A549 (cell line): ENCODE results near the gene KIF5C. TPM values are rescaled to one million over a fixed set of nuclear protein-coding genes. Genes with fewer than 3 reads are reported as not detected.

ENCODE experiments used
- ATAC-seq, 2 experiments: fragments of 200-7000 bp in 1 of 2; fragments of >200 bp in 1 of 2; cut with Nextera tagmentation in 1 of 2; cut with Tn5 transposase in 1 of 2; 3 replicates each; pipeline versions ENCODE4 v1.8.0 to v1.9.1; 2018 to 2020; ENCODE audit warnings: mild to moderate bottlenecking in 1 of 2, moderate library complexity in 1 of 2
- CTCF ChIA-PET: fragments of 300-600 bp; sonication (Branson Sonifier 250); formaldehyde crosslinking; extraction: SDS; loops from one replicate; lab custom pipeline; 2021; ENCODE audit warnings: antibody characterized with exemption, inconsistent platforms; lab: Yijun Ruan, JAX
- POLR2A ChIA-PET: fragments of 350-600 bp; formaldehyde crosslinking; extraction: SDS; loops from one replicate; lab custom pipeline; 2021; ENCODE audit warnings: antibody characterized with exemption, inconsistent platforms; lab: Yijun Ruan, JAX
- DNase-seq, 2 experiments: peaks; one replicate each; pipeline versions ENCODE4 v3.0.0 to v3.0.0-alpha.2; 2011 to 2016; ENCODE audit warnings: low read depth in 1 of 2, low spot score in 1 of 2
- FAIRE-seq: peaks from 2 replicates; lab custom pipeline; 2011; peaks lifted over from hg19 to GRCh38; lab: Jason Lieb, UNC
- H3K27ac ChIP-seq, 2 experiments: fragments of >200 bp; sonication (Bioruptor Twin); formaldehyde crosslinking; 3 replicates each; pipeline ENCODE4 v1.5.1; 2016 to 2017
- H3K4me1 ChIP-seq: fragments of >200 bp; sonication (Bioruptor Twin); formaldehyde crosslinking; 3 replicates; pipeline ENCODE4 v1.6.1; 2016
- H3K4me2 ChIP-seq: fragments of >200 bp; sonication (Bioruptor Twin); formaldehyde crosslinking; 3 replicates; pipeline ENCODE4 v1.6.1; 2016
- H3K4me3 ChIP-seq: fragments of >200 bp; sonication (Bioruptor Twin); formaldehyde crosslinking; 3 replicates; pipeline ENCODE4 v1.5.1; 2016
- H3K9me3 ChIP-seq: fragments of >200 bp; sonication (Bioruptor Twin); formaldehyde crosslinking; 3 replicates; pipeline ENCODE4 v1.6.1; 2016
- BCL3 ChIP-seq: fragments of >200 bp; sonication (Bioruptor Twin); formaldehyde crosslinking; IDR thresholded peaks from 3 replicates; pipeline ENCODE4 v1.6.1; 2016
- E2F6 ChIP-seq: IDR thresholded peaks from 2 replicates; pipeline ENCODE4 v1.6.1; 2012; ENCODE audit warnings: low read depth, borderline replicate concordance
- EHF ChIP-seq: fragments of 250-450 bp; sonication (Bioruptor Pico); IDR thresholded peaks from 2 replicates; pipeline ENCODE4 v1.5.0; 2020; ENCODE audit warnings: mild to moderate bottlenecking
- ESRRA ChIP-seq: fragments of 150-350 bp; IDR thresholded peaks from 2 replicates; pipeline ENCODE4 v1.6.1; 2014; ENCODE audit warnings: mild to moderate bottlenecking, low read length, borderline replicate concordance
- FOXS1 ChIP-seq: fragments of 250-450 bp; sonication (Bioruptor Pico); IDR thresholded peaks from 2 replicates; pipeline ENCODE4 v1.5.0; 2020; ENCODE audit warnings: mild to moderate bottlenecking, moderate library complexity
- HDAC2 ChIP-seq: fragments of 200-600 bp; sonication (generic); IDR thresholded peaks from 2 replicates; pipeline ENCODE4 v1.6.1; 2016
- HES2 ChIP-seq: fragments of >200 bp; sonication (Bioruptor Twin); formaldehyde crosslinking; IDR thresholded peaks from 2 replicates; pipeline ENCODE4 v1.6.1; 2016
- HMGXB4 ChIP-seq: fragments of 250-450 bp; sonication (Bioruptor Pico); IDR thresholded peaks from 2 replicates; pipeline ENCODE4 v1.5.0; 2021; ENCODE audit warnings: mild to moderate bottlenecking, moderate library complexity, borderline replicate concordance
- JUN ChIP-seq, 2 experiments: fragments of >200 bp; sonication (Bioruptor Twin); formaldehyde crosslinking; IDR thresholded peaks; 2 replicates in 1 of 2; 3 replicates in 1 of 2; pipeline ENCODE4 v1.6.1; 2016 to 2017
- JUNB ChIP-seq: fragments of >200 bp; sonication (Bioruptor Twin); formaldehyde crosslinking; IDR thresholded peaks from 2 replicates; pipeline ENCODE4 v1.6.1; 2016
- KDM1A ChIP-seq: fragments of 200-600 bp; sonication (generic); IDR thresholded peaks from 2 replicates; pipeline ENCODE4 v1.6.1; 2016; ENCODE audit warnings: low read depth, mild to moderate bottlenecking
- MAZ ChIP-seq: fragments of 150-350 bp; IDR thresholded peaks from 2 replicates; pipeline ENCODE4 v1.6.1; 2014; ENCODE audit warnings: antibody characterized with exemption, low read depth, low read length, borderline replicate concordance
- NPAS2 ChIP-seq: fragments of 250-450 bp; sonication (Bioruptor Pico); IDR thresholded peaks from 2 replicates; pipeline ENCODE4 v1.8.0; 2022; ENCODE audit warnings: mild to moderate bottlenecking, moderate library complexity, borderline replicate concordance
- PHF8 ChIP-seq: fragments of 200-600 bp; sonication (generic); IDR thresholded peaks from 2 replicates; pipeline ENCODE4 v1.6.1; 2016; ENCODE audit warnings: low read depth, mild to moderate bottlenecking, antibody characterized with exemption, moderate library complexity, borderline replicate concordance
- SMC3 ChIP-seq: fragments of >200 bp; sonication (Bioruptor Twin); formaldehyde crosslinking; IDR thresholded peaks from 3 replicates; pipeline ENCODE4 v1.6.1; 2018; ENCODE audit warnings: inconsistent platforms
- ZFP36 ChIP-seq: fragments of 450-650 bp; IDR thresholded peaks from 2 replicates; pipeline ENCODE4 v1.6.1; 2014; ENCODE audit warnings: borderline replicate concordance; ENCODE audit not compliant: partially characterized antibody
- ZSCAN20 ChIP-seq: fragments of 250-450 bp; sonication (Bioruptor Pico); IDR thresholded peaks from 2 replicates; pipeline ENCODE4 v1.8.0; 2022; ENCODE audit warnings: mild to moderate bottlenecking, moderate library complexity
- WGBS: methylation state at CpG from one replicate; pipeline ENCODE4 v1.1.6; 2017; ENCODE audit errors: missing lambda C conversion rate; 5-methylcytosine and 5-hydroxymethylcytosine counted together
- polyA plus RNA-seq, 4 experiments: library from polyadenylated mRNA; depleted of rRNA in 3 of 4; stranded (reverse); fragments of >200 nt; fragmentation: RNase III in 1 of 4; extraction: RNeasy Plus Mini Kit Qiagen cat#74134 plus additional on column Dnase treatment in 1 of 4; gene quantifications; 2 replicates in 3 of 4; 3 replicates in 1 of 4; pipeline ENCODE4 v1.2.3, GENCODE V29; 2011 to 2017

The KIF5C gene
- polyA plus RNA-seq, 2 of the 4 experiments (the other 2 are of a cell fraction): 0.27 to 0.30 TPM

GRCh38 chr2:149031396-149031795, 156.4 kb downstream of the KIF5C start (continued):
- TF ChIP-seq E2F6: no peak
- TF ChIP-seq SMC3: no peak

- no peak overlapping the region for H3K4me3 ChIP-seq
- no peak for DNase-seq
- FAIRE-seq: no peak
- ATAC-seq: no peak
- no peak overlapping the region for H3K4me2 ChIP-seq
- CTCF ChIA-PET: interaction anchor here (0.9 to 1.5 kb wide), 2 partner anchors 17 to 561 kb away, joined by 4 to 5 read pairs; no protein-coding TSS in a partner anchor
- H3K27ac ChIP-seq: no peak overlapping the region
- POLR2A ChIA-PET: no interaction called here
- no peaks in the 10 kb centered on the region for H3K9me3 ChIP-seq
- WGBS: 32% methylated on average over 6 of the region's 8 CpGs
- no peaks in the 10 kb centered on the region; the same call in 2 of the 3 replicates for H3K4me1 ChIP-seq
- no peak for TF ChIP-seq KDM1A
- no peak for TF ChIP-seq PHF8
- TF ChIP-seq FOXS1: no peak
- TF ChIP-seq SMC3: no peak
- TF ChIP-seq HES2: no peak
- TF ChIP-seq NPAS2 (CRISPR knock-in tag): no peak
- TF ChIP-seq HMGXB4 (CRISPR knock-in tag): no peak
- no peak for TF ChIP-seq MAZ
- no peak for TF ChIP-seq ESRRA
- no peak for TF ChIP-seq JUN (IDR thresholded peaks at IDR 0.05)
Observed at GRCh38 chr2:149033716-149034115, 158.7 kb downstream of the KIF5C start.

GRCh38 chr2:149034406-149034805, 159.4 kb downstream of the KIF5C start:
- POLR2A ChIA-PET: no interaction called here
- no peak for ATAC-seq
- 27% methylated on average over 6 of the region's 6 CpGs for WGBS
- no peak for DNase-seq
- no peak for TF ChIP-seq JUNB
- H3K4me2 ChIP-seq: no peak overlapping the region
- H3K9me3 ChIP-seq: no peaks in the 10 kb centered on the region
- CTCF ChIA-PET: interaction anchor here (1.5 kb wide), 1 partner anchor 560 kb away, joined by 4 read pairs; no protein-coding TSS in a partner anchor
- no peak overlapping the region for H3K4me3 ChIP-seq
- no peak for FAIRE-seq
- H3K4me1 ChIP-seq: no peaks in the 10 kb centered on the region; the same call in 2 of the 3 replicates
- H3K27ac ChIP-seq: no peak overlapping the region

GRCh38 chr2:149036507-149037293, 161.7 kb downstream of the KIF5C start:
- no peaks in the 10 kb centered on the region for H3K9me3 ChIP-seq
- no peak overlapping the region for H3K4me3 ChIP-seq
- no peak for FAIRE-seq
- 66% methylated on average over 4 of the region's 4 CpGs for WGBS
- ChIA-PET POLR2A (no interaction called here), CTCF (no interaction called here)
- no peak overlapping the region for H3K27ac ChIP-seq
- no peak for DNase-seq
- no peak overlapping the region for H3K4me2 ChIP-seq
- no peak for ATAC-seq
- H3K4me1 ChIP-seq: no peaks in the 10 kb centered on the region; the same call in 2 of the 3 replicates
- no peak for TF ChIP-seq BCL3
- no peak for TF ChIP-seq ZFP36
- no peak for TF ChIP-seq HDAC2
- TF ChIP-seq ZSCAN20 (CRISPR knock-in tag): no peak
- TF ChIP-seq EHF (CRISPR knock-in tag): no peak
